Prostate gland (tissue), 2 donors: ENCODE results near the gene PGGT1B.

Source experiments
- CTCF ChIP-seq, 4 experiments: fragments of 200-600 bp in 2 of 4; fragments of 450-650 bp in 2 of 4; sonication (generic) in 2 of 4; IDR thresholded peaks; 1 replicate in 3 of 4; 2 replicates in 1 of 4; pipeline ENCODE4 v1.5.1; 2016 to 2019; ENCODE audit warnings: antibody characterized with exemption in 4 of 4, mild to moderate bottlenecking in 2 of 4, moderate library complexity in 2 of 4
- POLR2A ChIP-seq: fragments of 450-650 bp; IDR thresholded peaks from one replicate; pipeline ENCODE4 v1.6.1; 2016; ENCODE audit warnings: antibody characterized with exemption, mild to moderate bottlenecking

DNA sequence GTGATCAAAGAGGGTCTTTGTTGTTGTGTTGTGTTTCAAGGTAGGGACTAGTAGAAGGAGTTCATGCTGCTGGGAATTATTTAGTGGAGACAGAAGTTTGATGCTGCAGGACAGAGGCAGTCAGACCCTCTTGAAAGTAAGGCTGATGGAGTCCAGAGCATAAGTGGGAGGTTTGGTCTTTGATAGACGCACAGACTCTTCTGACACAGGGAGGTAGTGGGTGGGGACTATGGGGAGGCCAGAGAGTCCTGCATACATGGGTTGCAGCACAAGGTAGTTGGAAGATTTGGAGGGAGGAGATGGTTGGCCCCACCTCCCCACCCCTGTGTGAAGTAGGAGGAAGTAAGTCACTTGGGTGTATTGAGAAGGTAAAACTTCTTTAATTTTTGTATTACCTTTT is 36.1 kb upstream of the PGGT1B start:
- no peak for TF ChIP-seq CTCF (IDR thresholded peaks at IDR 0.05)
- no peak for TF ChIP-seq POLR2A
